ENCODE data around the gene BBOF1.

DNA sequence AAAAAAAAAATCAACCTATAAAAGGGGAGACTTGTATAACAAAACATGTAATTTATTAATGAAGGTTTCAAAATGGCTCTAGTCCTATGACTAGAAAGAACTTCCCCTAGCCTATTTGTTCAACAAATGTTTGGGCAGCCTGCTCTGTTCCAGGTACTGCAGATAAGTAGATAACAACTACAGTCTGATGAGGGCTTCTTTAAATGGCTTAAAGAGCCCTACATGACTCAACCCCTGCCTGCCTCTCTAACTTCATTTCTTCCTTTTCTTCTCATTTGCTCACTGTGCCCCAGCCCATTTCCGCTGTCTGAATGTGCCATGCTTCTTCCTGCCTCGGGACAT lies 43.6 kb downstream of the BBOF1 start:
- TF ChIP-seq, protein P1, sequence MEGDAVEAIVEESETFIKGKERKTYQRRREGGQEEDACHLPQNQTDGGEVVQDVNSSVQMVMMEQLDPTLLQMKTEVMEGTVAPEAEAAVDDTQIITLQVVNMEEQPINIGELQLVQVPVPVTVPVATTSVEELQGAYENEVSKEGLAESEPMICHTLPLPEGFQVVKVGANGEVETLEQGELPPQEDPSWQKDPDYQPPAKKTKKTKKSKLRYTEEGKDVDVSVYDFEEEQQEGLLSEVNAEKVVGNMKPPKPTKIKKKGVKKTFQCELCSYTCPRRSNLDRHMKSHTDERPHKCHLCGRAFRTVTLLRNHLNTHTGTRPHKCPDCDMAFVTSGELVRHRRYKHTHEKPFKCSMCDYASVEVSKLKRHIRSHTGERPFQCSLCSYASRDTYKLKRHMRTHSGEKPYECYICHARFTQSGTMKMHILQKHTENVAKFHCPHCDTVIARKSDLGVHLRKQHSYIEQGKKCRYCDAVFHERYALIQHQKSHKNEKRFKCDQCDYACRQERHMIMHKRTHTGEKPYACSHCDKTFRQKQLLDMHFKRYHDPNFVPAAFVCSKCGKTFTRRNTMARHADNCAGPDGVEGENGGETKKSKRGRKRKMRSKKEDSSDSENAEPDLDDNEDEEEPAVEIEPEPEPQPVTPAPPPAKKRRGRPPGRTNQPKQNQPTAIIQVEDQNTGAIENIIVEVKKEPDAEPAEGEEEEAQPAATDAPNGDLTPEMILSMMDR (IDR thresholded peaks at IDR 0.05; ENCODE audit: low read depth, low read length): no peak
- TF ChIP-seq EZH2phosphoT487 (IDR thresholded peaks at IDR 0.05; ENCODE audit: low read depth): no peak
